Endothelial cell of coronary artery (primary cell): ENCODE results near the gene ARID1A. TPM values are rescaled to one million over a fixed set of nuclear protein-coding genes. Genes with fewer than 3 reads are reported as not detected.

ENCODE experiments used
- total RNA-seq: library from RNA; depleted of rRNA; stranded (reverse); fragments of >200 nt; gene quantifications from 2 replicates; pipeline ENCODE4 v1.2.3, GENCODE V29; 2014

The ARID1A gene
- 11.1 and 21.8 TPM in 2 replicates for total RNA-seq

DNA sequence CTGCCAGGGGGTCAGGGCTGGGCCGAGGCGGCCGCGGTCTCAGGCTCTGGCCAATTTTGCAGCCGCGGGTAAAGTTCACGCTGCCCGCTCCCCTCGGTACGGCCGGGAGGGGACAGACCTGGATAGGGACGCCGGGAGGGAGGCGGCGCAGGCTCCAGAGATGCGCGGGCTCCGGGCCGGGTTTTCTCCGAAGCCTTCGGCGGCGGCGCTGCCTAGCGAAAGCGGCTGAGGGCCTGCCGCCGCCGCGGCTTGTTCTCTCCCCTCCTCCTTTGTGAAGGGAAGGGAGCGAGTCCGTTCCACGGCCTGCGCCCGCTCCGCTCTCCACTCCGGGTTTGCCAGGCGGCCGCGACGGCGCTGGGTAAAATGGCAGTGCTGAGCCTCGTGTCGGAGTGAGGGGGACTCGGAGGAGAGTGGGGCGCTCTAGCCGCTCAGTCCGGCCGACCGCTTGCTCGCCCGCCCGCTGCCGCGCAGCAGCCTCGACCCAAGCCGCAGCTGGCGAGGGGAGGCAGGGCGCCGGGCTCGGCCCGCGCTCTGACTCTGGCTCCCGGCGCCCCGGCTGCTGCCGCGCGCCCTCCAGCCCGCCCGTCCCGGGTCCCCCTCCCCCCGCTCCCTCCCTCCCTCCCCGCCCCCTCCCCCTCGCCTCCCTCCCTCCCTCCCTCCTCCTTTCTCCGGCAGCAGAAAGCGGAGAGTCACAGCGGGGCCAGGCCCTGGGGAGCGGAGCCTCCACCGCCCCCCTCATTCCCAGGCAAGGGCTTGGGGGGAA, at the start of gene ARID1A:
Gene ARID1A, plus strand, starts transcription at position 660 of the 763 bp plus-strand sequence. CDS start 389 bp downstream, outside the sequence.

GRCh38 chr1:26787706-26788514, 92.1 kb downstream of the ARID1A start, which contains the start of gene PIGV:
PIGV (plus strand) TSS chr1:26787950; CDS start chr1:26790816, 2,866 bp downstream.

DNA sequence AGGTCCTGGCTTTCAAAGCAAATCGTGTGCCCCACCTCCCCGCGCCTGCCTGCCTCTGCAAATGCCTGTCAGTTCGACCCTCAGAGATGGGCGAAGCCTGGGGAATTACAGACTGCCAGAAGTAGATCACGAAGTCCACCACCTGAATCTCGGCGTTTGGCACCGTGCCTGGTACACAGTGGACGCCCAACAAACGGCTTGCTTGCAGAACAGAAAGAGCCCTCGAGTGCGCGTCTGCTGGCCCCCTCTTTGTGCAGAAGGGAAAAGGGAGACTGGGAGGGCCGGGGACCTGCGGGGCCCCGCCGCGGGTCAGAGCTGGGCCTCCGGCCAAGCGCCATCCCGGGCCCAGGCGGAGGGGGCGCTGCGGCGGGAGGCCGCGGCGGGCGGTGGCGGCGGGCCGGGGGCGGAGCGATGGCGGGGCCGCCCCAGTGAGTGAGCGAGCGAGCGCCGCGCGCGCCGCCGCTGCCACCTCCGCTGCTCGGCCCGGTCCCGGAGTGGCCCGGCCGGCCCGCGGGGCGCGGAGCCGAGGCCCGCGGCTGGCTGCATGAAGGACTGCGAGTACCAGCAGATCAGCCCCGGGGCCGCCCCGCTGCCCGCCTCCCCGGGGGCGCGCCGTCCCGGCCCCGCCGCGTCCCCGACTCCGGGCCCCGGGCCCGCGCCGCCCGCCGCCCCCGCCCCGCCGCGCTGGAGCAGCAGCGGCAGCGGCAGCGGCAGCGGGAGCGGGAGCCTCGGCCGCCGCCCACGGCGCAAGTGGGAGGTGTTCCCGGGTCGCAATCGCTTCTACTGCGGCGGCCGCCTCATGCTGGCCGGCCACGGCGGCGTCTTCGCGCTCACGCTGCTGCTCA, 130.7 kb downstream of the ARID1A start, which contains the start of gene ZDHHC18:
Gene ZDHHC18, plus strand, starts transcription at position 428 of the 845 bp plus-strand sequence. Its CDS starts 117 bp downstream, at position 545.

Other genes with a start within 250 kb of the ARID1A start
- 127 and 208 TPM in 2 replicates for gene HMGN2, start 223.6 kb upstream of the ARID1A start, total RNA-seq
- 5.9 and 11.2 TPM in 2 replicates for gene RPS6KA1, start 166.3 kb upstream of the ARID1A start, total RNA-seq
- 5.2 and 7.6 TPM in 2 replicates for gene PIGV, start 91.9 kb downstream of the ARID1A start, total RNA-seq
- 5.1 and 5.3 TPM in 2 replicates for gene ZDHHC18, start 130.7 kb downstream of the ARID1A start, total RNA-seq
- 0.28 TPM in 1 of 2 replicates, not detected in the other for gene SFN, start 167.1 kb downstream of the ARID1A start, total RNA-seq
- gene GPN2, start 194.3 kb downstream of the ARID1A start, total RNA-seq = 10.7 and 12.0 TPM in 2 replicates
- gene GPATCH3, start 204.5 kb downstream of the ARID1A start, total RNA-seq = 10.5 and 10.7 TPM in 2 replicates
- not detected in 2 replicates for gene NR0B2, start 218.0 kb downstream of the ARID1A start, total RNA-seq
- gene NUDC, start 225.7 kb downstream of the ARID1A start, total RNA-seq = 44.0 and 54.5 TPM in 2 replicates